ENCODE data around the gene SNED1. TPM values are rescaled to one million over a fixed set of nuclear protein-coding genes. Genes with fewer than 3 reads are reported as not detected.
"Not testable (repeated sequence)": the region's sequence is repeated elsewhere in the genome, so short reads cannot be mapped to it uniquely, and the experiment has no call there.

Gene SNED1
- total RNA-seq, 1 experiment from 2014 or later = 0.07 TPM

- in situ Hi-C loops (cut with HindIII; ENCODE audit: low sequenced_read_pairs) = no loop called here
- no peak for DNase-seq (ENCODE audit: low spot score)
Measured at GRCh38 chr2:240968731-240969624, 29.4 kb upstream of the SNED1 start.

- DNase-seq (ENCODE audit: low spot score) = no peak
- in situ Hi-C loops (cut with HindIII; ENCODE audit: low sequenced_read_pairs) = no loop called here
Measured at GRCh38 chr2:240970104-240970503, 28.3 kb upstream of the SNED1 start.

DNA sequence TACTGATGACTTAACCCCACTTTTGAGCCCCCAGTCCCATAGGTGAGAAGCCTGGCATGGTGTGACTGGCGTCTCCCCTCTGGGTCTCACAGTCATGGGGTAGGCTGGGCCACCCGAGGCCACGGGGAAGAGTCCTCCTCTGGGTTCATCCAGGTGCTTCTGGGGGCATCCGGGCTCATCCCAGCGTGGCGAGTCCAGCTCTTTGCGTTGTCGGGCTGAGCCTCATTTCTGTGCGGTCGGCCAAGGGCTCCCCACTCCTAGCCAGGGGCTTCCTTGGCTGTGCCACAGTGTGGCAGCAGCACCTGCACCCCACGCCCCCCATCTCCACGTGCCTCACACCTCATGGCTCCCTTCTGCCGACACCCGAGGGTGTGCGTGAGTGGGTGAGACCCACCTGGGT, 27.6 kb upstream of the SNED1 start:
- no peak for DNase-seq (ENCODE audit: low spot score)
- in situ Hi-C loops (cut with HindIII; ENCODE audit: low sequenced_read_pairs) = no loop called here

- in situ Hi-C loops (cut with HindIII; ENCODE audit: low sequenced_read_pairs) = no loop called here
- DNase-seq (ENCODE audit: low spot score) = no peak
Measured at GRCh38 chr2:240972201-240972600, 26.2 kb upstream of the SNED1 start.

DNA sequence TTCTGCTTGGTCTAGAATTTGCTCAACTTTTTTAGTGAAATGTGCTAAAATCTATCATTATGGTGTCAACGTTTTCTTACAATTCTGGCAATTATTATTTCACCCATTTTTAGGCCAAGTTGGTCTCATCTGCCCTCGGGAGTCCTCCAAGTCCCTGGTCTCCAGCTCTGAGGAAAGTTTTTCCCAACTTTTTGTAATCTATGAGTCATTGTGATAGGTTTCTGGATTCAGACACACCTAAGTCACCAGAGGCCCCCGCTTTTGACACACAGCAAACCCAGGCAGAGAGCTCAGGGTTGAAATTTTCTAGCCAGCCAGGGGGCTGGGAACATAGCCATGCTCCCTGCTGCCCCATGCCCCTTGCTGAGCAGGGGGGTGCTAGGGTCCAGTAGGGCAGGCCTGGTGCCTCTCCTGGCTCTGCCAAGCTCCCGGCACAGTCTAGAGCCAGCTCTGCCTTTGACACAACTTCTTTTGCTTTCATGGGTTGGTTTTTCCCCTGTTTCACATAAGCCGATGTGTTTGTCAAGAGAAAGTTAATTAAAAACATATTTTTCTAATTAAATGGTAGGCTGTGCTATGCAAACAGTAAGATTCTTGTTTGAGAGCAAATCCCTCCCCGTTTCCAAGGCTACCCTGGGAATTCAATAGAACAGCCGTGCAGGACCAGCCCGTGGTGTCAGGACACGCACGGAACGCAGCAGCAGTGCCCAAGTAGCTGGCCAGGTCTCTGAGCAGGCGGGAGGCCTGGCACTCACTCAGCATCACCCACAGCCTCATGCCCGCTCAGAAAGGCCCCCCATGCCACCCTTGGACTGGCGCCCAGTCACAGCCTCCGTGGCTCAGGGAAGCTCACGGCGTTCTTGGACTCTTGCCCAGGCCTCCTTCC, 25.5 kb upstream of the SNED1 start:
- DNase-seq (ENCODE audit: low spot score) = peak; percentile 29
- in situ Hi-C loops (cut with HindIII; ENCODE audit: low sequenced_read_pairs) = no loop called here

DNA sequence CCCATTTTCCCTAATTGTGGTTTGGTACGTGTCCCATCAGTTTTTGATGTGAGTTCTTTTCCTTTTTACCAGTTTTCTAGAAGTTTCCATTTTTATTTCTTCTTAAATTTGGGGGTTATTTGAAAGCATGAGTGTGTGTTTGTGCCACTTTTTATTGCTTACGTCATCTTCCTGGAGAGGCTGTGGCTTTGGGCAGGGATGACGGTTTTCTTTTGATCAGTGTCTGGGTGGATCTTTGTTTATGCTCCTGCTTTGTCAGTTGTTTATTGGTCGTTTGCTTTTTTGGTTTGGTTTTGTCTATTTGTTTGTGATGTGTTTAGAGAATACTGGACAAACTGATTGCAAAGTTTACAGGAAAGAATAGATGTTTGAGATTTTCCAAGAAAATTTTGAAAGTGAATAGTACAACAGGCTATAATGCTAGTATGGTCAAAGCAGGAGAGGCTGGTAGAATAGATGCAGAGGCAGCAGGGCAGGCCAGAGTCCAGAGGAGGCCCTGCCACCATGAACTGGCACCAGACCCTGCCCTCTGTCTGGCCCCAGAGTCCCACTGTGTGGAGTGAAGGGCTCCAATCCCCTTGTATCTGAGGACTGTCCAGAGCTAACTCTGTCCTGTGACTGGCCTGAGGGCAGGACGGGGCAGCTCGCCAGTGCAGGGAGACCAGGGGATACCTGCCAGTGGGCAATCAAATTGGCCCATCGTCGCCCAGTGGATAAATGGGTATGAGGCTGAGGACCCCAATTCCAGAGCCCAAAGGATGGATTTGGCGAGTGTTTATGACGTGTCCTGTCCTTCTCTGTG, 23.4 kb upstream of the SNED1 start:
- no peak for DNase-seq (ENCODE audit: low spot score)
- in situ Hi-C loops (cut with HindIII; ENCODE audit: low sequenced_read_pairs) = no loop called here

GRCh38 chr2:240975903-240976302, 22.5 kb upstream of the SNED1 start:
- in situ Hi-C loops (cut with HindIII; ENCODE audit: low sequenced_read_pairs) = not testable (repeated sequence)

DNA sequence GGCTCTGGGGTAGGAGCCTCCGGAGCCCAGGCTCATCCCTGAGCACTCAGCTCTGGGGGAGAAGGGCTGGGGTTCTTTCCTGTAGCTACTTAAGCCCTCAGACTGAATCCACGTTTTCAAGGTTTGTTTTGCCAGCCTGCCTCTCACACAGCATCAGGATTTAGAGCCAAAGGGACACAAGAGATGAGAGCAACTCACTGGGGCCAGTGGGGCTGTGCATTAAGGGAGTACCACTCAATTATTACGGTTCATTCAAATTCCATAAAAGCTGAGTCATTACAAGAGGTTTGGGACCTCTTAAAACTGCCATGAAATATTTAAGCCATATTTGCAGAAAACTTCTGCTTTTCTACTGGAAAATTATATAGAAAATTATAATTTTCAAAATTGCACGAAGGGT, 17.1 kb upstream of the SNED1 start:
- in situ Hi-C loops (cut with HindIII; ENCODE audit: low sequenced_read_pairs) = no loop called here
- no peak for DNase-seq (ENCODE audit: low spot score)

More at GRCh38 chr2:240975903-240976302, 22.5 kb upstream of the SNED1 start:
- not testable (repeated sequence) for DNase-seq (ENCODE audit: low spot score)

DNA sequence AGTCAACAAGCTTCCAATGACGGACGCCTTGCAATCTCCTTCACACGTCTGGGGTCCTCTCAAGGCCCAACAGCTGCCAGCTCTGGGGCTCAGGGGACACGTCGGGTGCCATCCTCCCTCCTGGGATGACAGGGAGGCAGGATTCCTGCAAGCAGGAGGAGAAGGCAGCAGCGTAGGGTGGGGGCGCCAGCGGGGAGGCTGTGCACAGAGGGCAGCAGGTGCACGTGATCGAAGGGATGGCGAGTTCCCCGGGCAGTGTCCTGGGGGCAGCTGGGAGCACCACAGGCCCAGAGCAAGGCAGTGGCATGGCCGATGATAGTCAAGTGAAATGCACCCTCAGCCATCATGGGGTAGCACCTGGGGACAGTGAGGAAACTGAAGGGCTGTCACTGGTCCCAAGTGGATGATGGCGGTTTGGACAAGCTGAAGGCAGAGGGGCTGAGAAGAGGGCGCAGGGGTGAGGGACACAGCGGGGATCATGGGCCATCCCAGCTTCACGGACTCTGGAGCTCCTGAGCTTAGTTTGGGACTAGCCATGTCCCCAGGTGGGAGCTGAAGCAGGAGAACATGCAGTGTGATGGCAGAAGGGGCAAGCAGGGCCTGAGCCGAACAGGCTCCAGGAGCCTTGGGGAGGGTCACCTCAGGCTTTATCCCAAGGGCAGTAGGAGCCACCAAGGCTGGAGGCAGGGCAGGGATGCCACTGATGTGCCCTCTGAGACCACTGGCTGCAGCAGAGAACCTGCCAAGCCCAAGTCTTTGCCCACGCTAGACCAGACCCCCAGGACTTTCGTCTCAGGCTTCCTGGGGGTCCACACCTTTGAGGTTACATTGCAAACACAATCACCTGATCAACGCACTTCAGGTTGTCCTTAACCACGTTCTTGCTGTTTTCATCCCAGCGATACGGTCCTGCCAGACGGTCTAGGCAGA, 16.3 kb upstream of the SNED1 start:
- in situ Hi-C loops (cut with HindIII; ENCODE audit: low sequenced_read_pairs) = no loop called here
- DNase-seq (ENCODE audit: low spot score) = no peak

DNA sequence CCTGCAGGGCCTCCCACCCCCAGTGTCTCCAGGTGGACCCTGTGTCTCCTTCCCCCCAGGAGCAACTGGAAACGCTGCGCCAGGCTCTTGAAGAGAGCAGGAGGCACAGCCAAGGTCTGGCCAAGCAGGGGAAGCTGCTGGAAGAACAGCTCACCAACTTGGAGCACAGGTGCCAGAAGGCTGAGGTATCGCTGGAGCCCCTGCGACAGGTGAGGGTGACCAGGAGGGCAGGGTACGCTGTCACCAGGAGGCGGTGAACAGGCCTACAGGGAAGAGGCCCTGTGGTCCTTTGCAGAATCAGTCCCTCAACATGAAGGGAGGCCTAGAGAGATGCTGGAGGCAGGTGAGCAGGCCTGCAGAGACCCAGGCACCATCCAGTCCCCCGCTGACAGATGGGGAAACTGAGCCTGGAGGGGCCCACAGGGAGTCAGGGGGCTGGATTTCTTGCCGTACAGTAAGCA, 15.6 kb upstream of the SNED1 start:
- no peak for DNase-seq (ENCODE audit: low spot score)
- in situ Hi-C loops (cut with HindIII; ENCODE audit: low sequenced_read_pairs) = no loop called here

GRCh38 chr2:240983361-240983995, 14.9 kb upstream of the SNED1 start:
- in situ Hi-C loops (cut with HindIII; ENCODE audit: low sequenced_read_pairs) = no loop called here
- DNase-seq (ENCODE audit: low spot score) = peak; percentile 38

GRCh38 chr2:240983996-240984498, 14.4 kb upstream of the SNED1 start:
- DNase-seq (ENCODE audit: low spot score) = no peak
- in situ Hi-C loops (cut with HindIII; ENCODE audit: low sequenced_read_pairs) = no loop called here

DNA sequence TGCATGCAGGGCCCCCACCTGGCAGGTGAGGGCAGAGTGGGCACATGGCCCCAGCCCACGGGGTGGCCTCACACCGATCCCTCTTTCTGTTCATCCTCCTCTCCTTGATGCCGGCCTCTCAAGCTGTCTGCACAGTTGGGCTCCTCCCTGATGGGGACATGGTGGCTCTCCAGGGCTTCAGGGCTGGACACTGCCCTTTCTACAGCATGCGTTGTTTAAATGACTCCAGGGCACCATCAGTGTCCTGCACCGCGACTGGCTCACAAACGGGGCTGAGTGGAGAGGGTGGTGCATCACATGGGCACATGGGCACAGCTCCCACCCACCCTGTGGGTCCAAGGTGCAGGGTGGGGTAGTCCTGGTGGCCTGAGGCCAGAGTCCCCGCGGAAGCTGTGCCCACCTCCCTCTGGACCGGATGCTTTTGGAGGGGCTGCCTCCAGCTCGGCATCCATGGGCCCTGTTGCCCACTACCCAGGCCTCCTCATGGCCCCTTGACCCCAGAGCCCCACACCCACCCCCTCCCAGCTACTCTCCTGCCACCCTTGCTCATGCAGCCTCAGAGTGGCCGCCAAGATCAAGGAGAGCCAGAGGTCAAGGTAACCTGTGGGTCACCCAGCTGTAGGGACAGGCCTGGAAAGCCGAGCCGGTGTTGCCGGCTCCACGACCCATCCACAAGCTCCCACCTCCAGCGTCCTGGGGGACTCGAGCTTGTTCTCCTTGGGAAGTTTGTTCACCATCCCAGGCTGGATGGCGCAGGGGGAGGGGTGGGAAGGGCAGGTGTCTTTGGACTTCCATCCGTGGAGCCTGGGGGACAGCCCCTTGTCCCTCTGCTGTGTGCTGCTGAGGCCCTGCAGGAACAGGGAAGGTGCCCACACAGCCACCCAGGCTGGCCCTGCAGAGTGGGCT, 12.3 kb upstream of the SNED1 start:
- in situ Hi-C loops (cut with HindIII; ENCODE audit: low sequenced_read_pairs) = no loop called here
- DNase-seq (ENCODE audit: low spot score) = no peak

- in situ Hi-C loops (cut with HindIII; ENCODE audit: low sequenced_read_pairs) = no loop called here
- DNase-seq (ENCODE audit: low spot score) = no peak
Measured at GRCh38 chr2:240986787-240987411, 11.5 kb upstream of the SNED1 start.

GRCh38 chr2:240987588-240987987, 10.8 kb upstream of the SNED1 start:
- in situ Hi-C loops (cut with HindIII; ENCODE audit: low sequenced_read_pairs) = no loop called here
- DNase-seq (ENCODE audit: low spot score) = no peak

- no peak for DNase-seq (ENCODE audit: low spot score)
- in situ Hi-C loops (cut with HindIII; ENCODE audit: low sequenced_read_pairs) = no loop called here
Measured at GRCh38 chr2:240988146-240988545, 10.3 kb upstream of the SNED1 start.

Data from G401 (cell line).